ENCODE results near the gene ZNF345. TPM values are rescaled to one million over a fixed set of nuclear protein-coding genes. Genes with fewer than 3 reads are reported as not detected.

The ZNF345 gene
- total RNA-seq = 1 to 10 TPM; 1.9 to 2.6 (median 2.5) TPM

DNA sequence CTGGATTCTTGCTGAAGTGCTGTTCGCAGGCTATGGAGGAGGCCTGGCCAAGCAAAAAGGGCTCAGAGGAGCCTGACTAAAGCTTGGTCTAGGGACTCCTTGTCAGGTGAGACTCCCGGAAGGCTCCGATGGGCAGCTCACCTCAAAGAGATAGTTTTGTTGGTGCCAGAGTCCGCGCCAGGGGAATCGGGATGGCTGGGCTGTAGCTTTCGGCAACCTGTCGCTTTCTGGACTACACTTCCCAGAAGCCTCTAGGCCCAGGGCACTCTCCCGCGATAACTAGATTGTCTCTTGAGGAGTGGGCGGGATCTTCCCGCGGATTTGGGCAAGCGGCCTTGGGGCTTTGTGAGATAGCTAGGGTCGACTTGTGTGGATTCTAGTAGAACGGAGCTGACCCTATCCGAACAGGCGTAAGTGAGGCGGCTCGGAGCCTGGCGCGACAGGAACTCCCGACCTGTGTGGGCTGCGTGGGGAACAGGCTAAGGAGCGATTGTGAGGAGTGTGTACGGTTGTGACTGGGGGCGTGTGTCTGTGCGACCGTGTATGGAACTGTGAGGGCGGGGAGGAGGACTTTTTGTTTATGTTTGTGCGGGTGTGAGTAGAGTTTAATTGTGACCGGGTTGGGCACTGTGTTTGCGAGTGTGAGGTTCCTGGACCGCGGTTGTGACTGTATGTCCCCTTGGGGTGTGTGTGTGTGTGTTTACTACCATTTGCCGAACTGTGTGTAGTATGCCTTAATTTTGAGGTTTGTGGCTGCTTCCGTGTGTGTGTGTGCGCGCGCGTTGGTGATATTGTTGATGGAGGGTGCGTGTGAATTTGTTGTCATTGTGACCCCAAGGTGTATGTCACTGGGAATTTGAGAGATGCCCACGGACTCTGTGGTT lies at the start of gene ZNF345:
ZNF345 (plus strand) TSS at position 318 of the 884 bp plus-strand sequence. CDS start 25,955 bp downstream, outside the sequence.
- H3K27me3 Mint-ChIP-seq (ENCODE audit: low read depth) = no peaks in the 10 kb centered on the region
- peaks cover 8% of the 10 kb centered on the region for H3K4me1 Mint-ChIP-seq (ENCODE audit: low read depth)
- peaks cover 27% of the 10 kb centered on the region for H3K36me3 Mint-ChIP-seq (ENCODE audit: insufficient read depth)
- peaks cover 13% of the 10 kb centered on the region for H3K9me3 Mint-ChIP-seq
- no peak within 1 kb of the TSS for H3K4me3 Mint-ChIP-seq
- DNase-seq = peak; percentile 75
- ATAC-seq = peak; percentile 80 to 82

DNA sequence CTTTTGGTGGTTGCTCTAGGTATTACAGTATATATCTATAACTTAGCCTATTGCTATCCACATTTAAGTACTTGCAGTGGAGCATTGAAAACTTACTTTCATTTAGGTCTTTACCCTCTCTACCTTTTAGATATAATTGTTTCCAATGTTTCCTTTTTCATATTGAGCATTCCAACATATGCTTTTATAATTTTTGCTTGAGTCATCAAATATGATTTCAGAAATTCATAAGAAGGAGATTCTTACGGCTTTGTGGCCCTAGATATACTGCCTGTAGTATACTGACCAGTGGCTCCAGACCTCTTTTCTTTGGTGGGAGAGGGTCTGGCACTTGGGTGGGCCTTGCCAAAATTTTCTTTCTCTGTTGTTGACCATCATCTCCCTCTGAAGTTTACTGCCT lies 45.3 kb upstream of the ZNF345 start:
- Mint-ChIP-seq H3K4me3 (no peak overlapping the region), H3K9me3 (peaks cover 37% of the 10 kb centered on the region), H3K36me3 (ENCODE audit: insufficient read depth) (peaks cover 60% of the 10 kb centered on the region)

DNA sequence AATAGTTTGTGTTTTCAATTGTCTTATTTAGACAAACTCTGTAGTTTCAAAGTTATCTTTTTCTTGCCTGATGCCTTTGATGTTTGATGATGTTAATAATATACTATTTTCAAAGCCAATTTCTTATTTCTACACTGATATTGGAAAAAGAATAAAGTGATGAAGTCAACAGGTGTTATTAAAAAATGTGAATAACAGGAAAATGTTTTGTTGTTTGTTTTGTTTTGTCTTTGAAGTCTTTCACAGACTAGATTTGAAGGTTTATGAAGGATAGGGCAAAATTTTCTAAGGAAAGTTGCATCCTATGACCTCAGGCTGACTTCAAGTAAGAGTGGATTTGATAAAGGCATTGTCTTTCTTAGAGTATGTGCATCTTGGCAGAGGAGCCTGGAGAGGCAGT lies 43.6 kb upstream of the ZNF345 start:
- Mint-ChIP-seq H3K27me3 (ENCODE audit: low read depth) (no peaks in the 10 kb centered on the region), H3K9me3 (peaks cover 53% of the 10 kb centered on the region), H3K36me3 (ENCODE audit: insufficient read depth) (peaks cover 65% of the 10 kb centered on the region), H3K4me3 (no peak overlapping the region), H3K4me1 (ENCODE audit: low read depth) (no peaks in the 10 kb centered on the region)
- ATAC-seq (no peak), DNase-seq (no peak)

More for the DNA sequence above, 45.3 kb upstream of the ZNF345 start:
- DNase-seq (no peak), ATAC-seq (no peak)
- Mint-ChIP-seq H3K4me1 (ENCODE audit: low read depth) (no peaks in the 10 kb centered on the region), H3K27me3 (ENCODE audit: low read depth) (no peaks in the 10 kb centered on the region)

DNA sequence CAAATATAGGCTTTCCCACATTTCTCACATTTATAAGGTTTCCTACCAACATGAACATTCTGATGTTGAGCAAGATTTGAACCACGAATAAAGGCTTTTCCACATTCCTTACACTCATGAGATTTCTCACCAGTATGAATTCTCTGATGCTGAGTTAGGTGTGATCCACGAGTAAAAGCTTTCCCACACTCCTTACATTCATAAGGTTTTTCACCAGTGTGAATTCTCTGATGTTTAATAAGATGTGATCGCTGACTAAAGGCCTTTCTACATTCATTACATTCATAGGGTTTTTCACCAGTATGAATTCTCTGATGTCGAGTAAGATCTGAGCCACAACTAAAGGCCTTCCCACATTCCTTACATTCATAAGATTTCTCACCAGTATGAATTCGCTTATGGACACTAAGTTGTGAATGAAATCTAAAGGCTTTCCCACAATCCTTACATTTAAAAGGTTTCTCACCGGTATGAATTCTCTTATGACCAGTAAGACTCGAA lies 31.5 kb upstream of the ZNF345 start:
- Mint-ChIP-seq H3K27me3 (ENCODE audit: low read depth) (no peaks in the 10 kb centered on the region), H3K36me3 (ENCODE audit: insufficient read depth) (peaks cover 54% of the 10 kb centered on the region), H3K4me1 (ENCODE audit: low read depth) (no peaks in the 10 kb centered on the region), H3K9me3 (peaks cover 30% of the 10 kb centered on the region), H3K4me3 (no peak overlapping the region)
- ATAC-seq = no peak
- DNase-seq = no peak

DNA sequence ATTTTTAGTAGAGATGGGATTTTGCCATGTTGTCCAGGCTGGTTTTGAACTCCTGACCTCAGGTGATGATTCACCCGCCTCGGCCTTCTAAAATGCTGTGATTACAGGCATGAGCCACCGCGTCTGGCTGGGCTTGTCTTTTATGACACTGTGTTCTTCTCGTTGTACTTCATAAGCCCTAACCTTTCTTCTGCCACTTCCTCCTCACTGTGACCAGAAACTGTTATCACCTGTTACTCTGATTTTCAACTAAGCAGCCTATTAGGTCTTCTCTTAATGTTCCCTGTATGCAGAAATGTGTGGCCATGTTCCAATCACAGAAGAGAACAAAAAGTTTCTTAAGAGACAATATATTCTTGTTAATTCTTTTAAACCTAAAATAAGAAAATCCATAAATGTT lies 28.9 kb upstream of the ZNF345 start:
- H3K9me3 Mint-ChIP-seq = peaks cover 50% of the 10 kb centered on the region
- no peaks in the 10 kb centered on the region for H3K4me1 Mint-ChIP-seq (ENCODE audit: low read depth)
- H3K27me3 Mint-ChIP-seq (ENCODE audit: low read depth) = no peaks in the 10 kb centered on the region

DNA sequence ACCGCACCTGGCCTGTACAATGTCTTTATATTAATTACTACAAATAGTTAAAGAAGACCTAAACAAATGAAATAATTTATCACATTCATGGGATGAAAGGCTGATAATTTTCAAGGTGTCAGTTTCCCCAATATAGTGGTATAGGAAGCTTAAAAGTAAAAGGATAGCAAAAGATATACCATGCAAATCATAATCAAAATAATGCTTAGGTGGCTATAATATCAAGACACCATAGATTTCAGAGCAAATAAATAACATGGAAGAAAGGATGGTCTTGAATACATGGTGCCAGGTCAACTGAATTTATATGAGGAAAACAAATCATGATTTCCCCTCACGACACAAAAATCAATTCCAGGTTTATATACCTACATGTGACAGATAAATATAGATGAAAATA lies 17.2 kb upstream of the ZNF345 start:
- Mint-ChIP-seq H3K4me1 (ENCODE audit: low read depth) (peaks cover 10% of the 10 kb centered on the region), H3K9me3 (peaks cover 51% of the 10 kb centered on the region), H3K27me3 (ENCODE audit: low read depth) (no peaks in the 10 kb centered on the region), H3K36me3 (ENCODE audit: insufficient read depth) (peaks cover 56% of the 10 kb centered on the region), H3K4me3 (no peak overlapping the region)
- no peak for ATAC-seq
- DNase-seq = no peak

More for the DNA sequence above, 28.9 kb upstream of the ZNF345 start:
- ATAC-seq (no peak), DNase-seq (no peak)
- Mint-ChIP-seq H3K4me3 (no peak overlapping the region), H3K36me3 (ENCODE audit: insufficient read depth) (peaks cover 69% of the 10 kb centered on the region)

DNA sequence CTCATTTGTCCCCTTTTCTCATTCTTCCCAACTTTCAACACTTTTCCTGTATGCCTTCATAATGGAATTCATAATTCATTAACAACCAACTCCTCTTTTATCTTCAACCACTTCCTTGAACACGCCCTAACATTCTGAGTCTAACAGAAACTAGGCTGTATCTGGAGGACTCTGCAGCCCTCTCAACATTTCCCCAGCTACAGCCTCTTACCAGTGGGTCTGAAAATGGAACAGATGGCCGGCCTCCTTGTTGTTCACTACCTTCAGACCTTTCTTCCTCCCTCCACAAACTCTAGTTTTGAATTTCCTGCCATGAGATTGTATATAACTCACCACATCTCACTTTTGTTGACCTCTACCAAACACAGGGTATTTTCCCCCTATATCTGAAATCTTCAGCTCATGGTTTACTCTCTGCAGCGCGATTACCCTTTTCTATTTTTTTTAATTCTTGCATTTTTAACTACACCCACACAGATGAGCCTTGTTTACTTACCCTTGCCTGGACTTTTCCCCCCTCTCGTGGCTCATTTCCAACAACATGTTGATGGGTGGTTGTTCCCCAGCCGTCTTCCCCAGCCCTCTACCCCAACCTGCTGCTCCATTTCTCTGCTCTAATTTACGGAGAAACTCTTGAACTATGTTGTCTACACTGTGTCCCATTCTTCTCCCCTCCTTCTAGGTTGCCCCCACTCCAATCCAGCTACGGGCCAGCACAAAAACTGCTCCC lies 13.3 kb upstream of the ZNF345 start:
- Mint-ChIP-seq H3K36me3 (ENCODE audit: insufficient read depth) (peaks cover 36% of the 10 kb centered on the region), H3K27me3 (ENCODE audit: low read depth) (no peaks in the 10 kb centered on the region), H3K4me1 (ENCODE audit: low read depth) (peaks cover 12% of the 10 kb centered on the region), H3K4me3 (no peak overlapping the region), H3K9me3 (peaks cover 40% of the 10 kb centered on the region)
- DNase-seq = no peak
- no peak for ATAC-seq

DNA sequence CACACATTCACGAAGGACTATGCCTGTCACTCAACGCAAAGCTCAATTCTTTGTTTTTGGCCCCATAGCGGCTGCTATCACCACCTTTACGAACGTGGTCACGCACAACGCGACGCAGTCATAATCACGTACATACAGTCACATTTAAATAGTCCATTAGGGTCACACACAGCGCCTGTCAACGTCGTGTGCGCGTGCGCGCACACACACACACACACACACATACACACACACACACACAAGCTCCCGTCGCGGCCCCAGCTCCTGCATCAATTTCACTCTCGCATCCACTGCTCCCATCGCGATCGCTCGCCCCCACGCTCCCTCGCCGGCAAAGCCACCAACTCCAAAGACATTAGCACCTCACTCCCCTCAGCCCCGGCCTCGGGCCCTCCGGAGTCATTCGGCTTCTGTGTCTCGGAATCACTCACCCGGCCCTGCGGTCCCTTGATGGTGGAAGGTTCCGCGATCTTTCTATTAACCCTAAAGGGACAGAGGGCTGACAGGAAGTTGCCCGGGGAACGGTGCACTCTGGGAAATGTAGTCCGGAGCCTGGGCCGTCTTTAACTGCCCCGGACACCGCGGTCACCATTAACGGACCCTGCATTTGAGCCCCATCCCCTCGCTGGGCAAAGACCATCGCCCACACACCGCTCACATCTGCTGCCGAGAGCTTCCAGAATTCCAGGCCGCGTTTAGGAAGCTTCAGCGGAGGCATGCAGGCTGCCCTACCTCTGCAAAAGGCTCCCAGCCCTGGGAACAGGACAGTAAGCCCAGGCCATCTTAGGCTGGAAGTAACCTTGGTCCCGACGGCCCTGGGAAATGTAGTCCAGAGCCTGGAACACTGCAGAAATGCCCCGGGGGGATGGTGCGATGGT lies 12.5 kb upstream of the ZNF345 start, which contains the start of gene ZNF790:
ZNF790 (minus strand) TSS at position 482 of the 878 bp plus-strand sequence. CDS start 12,768 bp downstream, outside the sequence.
- no peaks in the 10 kb centered on the region for H3K27me3 Mint-ChIP-seq (ENCODE audit: low read depth)
- H3K9me3 Mint-ChIP-seq = peaks cover 36% of the 10 kb centered on the region
- H3K36me3 Mint-ChIP-seq (ENCODE audit: insufficient read depth) = peaks cover 35% of the 10 kb centered on the region
- DNase-seq (peak; percentile 73), ATAC-seq (peak; percentile 97 to 98)
- peaks cover 12% of the 10 kb centered on the region for H3K4me1 Mint-ChIP-seq (ENCODE audit: low read depth)
- no peak within 1 kb of the TSS for H3K4me3 Mint-ChIP-seq

DNA sequence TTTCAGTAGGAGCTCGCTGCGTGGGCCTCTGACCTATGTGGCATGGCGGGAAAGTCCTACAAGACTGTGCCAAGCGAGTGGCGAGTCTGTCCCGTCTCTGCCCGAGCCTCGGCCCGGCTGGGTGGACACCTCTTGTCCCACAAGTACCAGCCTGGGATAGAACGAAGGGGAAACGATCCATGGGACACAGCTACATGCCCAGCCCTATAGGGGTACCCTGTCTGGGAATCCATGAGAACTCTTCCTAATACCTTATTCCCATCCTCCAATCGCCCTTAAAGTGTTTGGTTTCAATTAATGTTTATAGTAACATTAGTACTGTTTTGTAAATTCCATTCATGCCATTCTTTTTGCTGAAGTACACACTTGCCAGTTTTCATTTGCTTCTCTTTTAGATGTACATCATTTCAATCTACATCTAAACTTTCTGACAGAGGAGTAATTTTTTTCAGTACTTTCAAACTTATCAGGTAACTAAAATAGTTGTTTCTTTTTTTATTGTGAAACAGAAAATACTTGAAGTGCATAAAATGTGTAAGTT lies 11.8 kb upstream of the ZNF345 start:
- DNase-seq (no peak), ATAC-seq (no peak)
- Mint-ChIP-seq H3K4me3 (no peak overlapping the region), H3K36me3 (ENCODE audit: insufficient read depth) (peaks cover 33% of the 10 kb centered on the region), H3K9me3 (peaks cover 30% of the 10 kb centered on the region), H3K27me3 (ENCODE audit: low read depth) (no peaks in the 10 kb centered on the region), H3K4me1 (ENCODE audit: low read depth) (peaks cover 12% of the 10 kb centered on the region)

DNA sequence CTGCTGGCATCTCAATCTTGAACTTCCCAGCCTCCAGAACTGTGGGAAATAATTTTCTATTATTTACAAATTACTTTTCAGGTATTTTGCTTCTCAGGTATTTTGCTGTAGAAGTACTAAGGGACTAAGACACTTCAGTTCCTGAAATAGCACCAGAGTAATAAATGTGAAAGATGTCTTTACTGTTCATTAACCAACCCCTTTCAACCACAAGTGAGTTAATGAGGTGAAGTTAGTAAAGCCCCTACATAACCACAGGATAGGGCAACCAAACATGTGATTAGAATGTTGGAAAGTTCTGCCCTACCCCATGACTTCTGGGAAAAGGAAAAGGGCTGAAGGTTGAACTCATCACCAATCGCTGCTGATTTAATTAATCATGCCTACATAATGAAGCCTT lies 2.7 kb upstream of the ZNF345 start:
- no peaks in the 10 kb centered on the region for H3K27me3 Mint-ChIP-seq (ENCODE audit: low read depth)
- peaks cover 8% of the 10 kb centered on the region for H3K4me1 Mint-ChIP-seq (ENCODE audit: low read depth)
- peaks cover 5% of the 10 kb centered on the region for H3K9me3 Mint-ChIP-seq
- DNase-seq (no peak), ATAC-seq (no peak)
- H3K4me3 Mint-ChIP-seq = no peak overlapping the region
- peaks cover 25% of the 10 kb centered on the region for H3K36me3 Mint-ChIP-seq (ENCODE audit: insufficient read depth)

DNA sequence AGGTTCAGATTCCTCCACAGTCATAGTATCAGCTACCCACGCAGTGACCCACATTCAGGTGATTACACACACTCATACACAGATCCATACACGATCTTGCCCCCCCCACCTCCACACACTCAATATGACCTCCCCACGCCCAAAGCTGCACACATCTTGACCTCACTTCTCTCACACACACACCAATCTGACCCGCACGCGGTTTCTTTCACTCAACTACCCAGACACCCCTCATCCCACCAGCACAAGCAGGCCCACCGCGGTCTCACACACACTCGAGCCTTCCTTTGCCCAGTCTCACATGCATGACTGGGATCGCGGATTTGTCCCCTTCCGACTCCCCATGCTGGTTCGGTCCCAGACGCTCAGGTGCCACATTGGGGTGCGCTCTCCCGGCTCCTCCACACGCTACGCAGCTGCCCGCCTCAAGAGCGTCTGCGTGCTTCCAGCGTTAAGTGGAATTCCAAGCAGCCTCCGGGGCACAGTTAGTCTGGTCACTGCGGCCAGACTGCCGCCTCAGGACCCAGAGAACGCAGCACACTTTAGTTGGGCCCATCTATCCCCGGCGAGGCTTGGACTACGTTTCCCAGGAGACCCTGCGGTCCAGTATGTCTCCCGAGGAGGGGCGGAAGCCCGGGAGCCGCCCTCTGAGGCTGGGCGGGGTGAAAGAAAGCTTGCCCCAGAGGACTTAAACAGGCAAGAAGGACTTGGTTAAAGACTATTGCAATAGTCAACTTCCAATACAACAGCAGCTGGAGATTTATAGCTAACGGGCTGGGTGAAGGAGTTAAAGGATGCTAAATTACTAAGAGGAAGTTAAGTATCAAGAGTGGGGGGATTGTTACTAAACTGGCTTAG lies 746 bp upstream of the ZNF345 start:
- no peak overlapping the region for H3K4me3 Mint-ChIP-seq
- DNase-seq (peak; percentile 80), ATAC-seq (peak; percentile 93 to 94)
- H3K4me1 Mint-ChIP-seq (ENCODE audit: low read depth) = peaks cover 8% of the 10 kb centered on the region
- H3K36me3 Mint-ChIP-seq (ENCODE audit: insufficient read depth) = peaks cover 28% of the 10 kb centered on the region
- H3K9me3 Mint-ChIP-seq = peaks cover 9% of the 10 kb centered on the region
- H3K27me3 Mint-ChIP-seq (ENCODE audit: low read depth) = no peaks in the 10 kb centered on the region

DNA sequence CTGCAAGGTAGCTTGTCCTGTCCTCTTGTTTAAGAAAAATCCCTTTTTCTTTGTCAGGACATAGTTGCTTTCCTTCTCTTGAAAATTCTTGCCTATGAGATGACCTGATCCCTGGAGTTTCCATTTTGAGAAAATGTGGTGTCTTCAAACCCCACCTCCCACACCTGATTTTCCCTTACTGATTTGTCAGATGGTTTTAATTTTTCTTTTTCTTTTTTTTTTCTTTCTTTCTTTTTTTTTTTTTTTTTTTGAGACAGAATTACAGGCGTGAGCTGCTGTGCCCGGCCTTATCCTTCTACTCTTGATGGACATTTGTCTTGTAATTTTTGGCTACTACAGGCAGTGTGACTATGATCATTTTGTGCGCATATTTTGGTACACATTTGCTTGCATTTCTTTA lies 1.2 kb downstream of the ZNF345 start:
- ATAC-seq = no peak
- Mint-ChIP-seq H3K36me3 (ENCODE audit: insufficient read depth) (peaks cover 36% of the 10 kb centered on the region), H3K9me3 (peaks cover 18% of the 10 kb centered on the region), H3K4me3 (no peak overlapping the region), H3K4me1 (ENCODE audit: low read depth) (peaks cover 8% of the 10 kb centered on the region), H3K27me3 (ENCODE audit: low read depth) (no peaks in the 10 kb centered on the region)
- no peak for DNase-seq
